CD4-positive, CD25-positive, alpha-beta regulatory T cell (primary cell): ENCODE measurements around the gene NPEPPS. TPM values are rescaled to one million over a fixed set of nuclear protein-coding genes. Genes with fewer than 3 reads are reported as not detected.
A peak's percentile ranks its signal among the peaks of the same experiment; 100 is the strongest.
"Not testable (repeated sequence)": the region's sequence is repeated elsewhere in the genome, so short reads cannot be mapped to it uniquely, and the experiment has no call there.

Experiments
- ATAC-seq, 2 donors: fragments of 150-1000 bp; cut with Tn5 transposase; one replicate each; pipeline ENCODE4 v1.10.0; 2021; ENCODE audit warnings: low read depth in 2 of 2, moderate number of reproducible peaks in 2 of 2, moderate library complexity in 1 of 2
- DNase-seq, 3 donors: peaks; one replicate each; pipeline versions ENCODE4 v3.0.0 to v3.0.0-alpha.2; 2012 to 2022; ENCODE audit warnings: mixed read lengths in 1 of 3
- H3K27ac ChIP-seq: one replicate; pipeline ENCODE4 v1.7.0; 2013; ENCODE audit warnings: mild to moderate bottlenecking, low read length; ENCODE audit not compliant: insufficient read depth, poor library complexity, severe bottlenecking
- H3K27me3 ChIP-seq: one replicate; pipeline ENCODE4 v1.7.0; 2013; ENCODE audit warnings: low read length; ENCODE audit not compliant: control insufficient read depth, insufficient read depth
- H3K36me3 ChIP-seq: one replicate; pipeline ENCODE4 v1.7.0; 2013; ENCODE audit warnings: mild to moderate bottlenecking, low read length, moderate library complexity; ENCODE audit not compliant: control insufficient read depth, insufficient read depth
- H3K4me1 ChIP-seq: 2 replicates; pipeline ENCODE4 v1.7.0; 2013; ENCODE audit warnings: mild to moderate bottlenecking, low read length; ENCODE audit not compliant: insufficient read depth, control insufficient read depth, poor library complexity, severe bottlenecking
- H3K4me3 ChIP-seq: one replicate; pipeline ENCODE4 v1.7.0; 2013; ENCODE audit warnings: low read depth, mild to moderate bottlenecking, low read length, moderate library complexity
- H3K9me3 ChIP-seq, 2 experiments: 1 replicate in 1 of 2; 2 replicates in 1 of 2; pipeline ENCODE4 v1.7.0; 2013; ENCODE audit warnings: low read length in 2 of 2, mild to moderate bottlenecking in 1 of 2, moderate library complexity in 1 of 2; ENCODE audit not compliant: control insufficient read depth in 2 of 2
- H3K27ac Mint-ChIP-seq, 3 donors: one replicate each; pipeline ENCODE4 v1.8.0; 2020 to 2022; ENCODE audit warnings: mild to moderate bottlenecking in 3 of 3, mixed read lengths in 3 of 3, moderate library complexity in 2 of 3
- H3K27me3 Mint-ChIP-seq: one replicate; pipeline ENCODE4 v1.8.0; 2022; ENCODE audit warnings: mild to moderate bottlenecking, mixed read lengths
- H3K36me3 Mint-ChIP-seq: one replicate; pipeline ENCODE4 v1.8.0; 2020; ENCODE audit warnings: mixed read lengths
- H3K4me1 Mint-ChIP-seq, 4 donors: one replicate each; pipeline ENCODE4 v1.8.0; 2020 to 2022; ENCODE audit warnings: mixed read lengths in 4 of 4, mild to moderate bottlenecking in 1 of 4
- H3K4me3 Mint-ChIP-seq, 4 donors: one replicate each; pipeline ENCODE4 v1.8.0; 2020 to 2022; ENCODE audit warnings: mild to moderate bottlenecking in 4 of 4, mixed read lengths in 4 of 4, moderate library complexity in 3 of 4
- H3K9me3 Mint-ChIP-seq, 7 donors: one replicate each; pipeline ENCODE4 v1.8.0; 2020 to 2022; ENCODE audit warnings: mixed read lengths in 7 of 7, mild to moderate bottlenecking in 3 of 7, moderate library complexity in 2 of 7
- polyA plus RNA-seq, 4 donors: library from polyadenylated mRNA; unstranded; fragments of 300-500 nt; fragmentation: Illumina TruSeq; gene quantifications; one replicate each; pipeline ENCODE4 v1.2.3, GENCODE V29; 2021
- total RNA-seq: library from RNA; stranded (reverse); gene quantifications from one replicate; pipeline ENCODE4 v1.2.3, GENCODE V29; 2022

The NPEPPS gene
- total and polyA plus RNA-seq, 5 donors from 2014 or later, result 40.6 to 118 (median 42.1) TPM

DNA sequence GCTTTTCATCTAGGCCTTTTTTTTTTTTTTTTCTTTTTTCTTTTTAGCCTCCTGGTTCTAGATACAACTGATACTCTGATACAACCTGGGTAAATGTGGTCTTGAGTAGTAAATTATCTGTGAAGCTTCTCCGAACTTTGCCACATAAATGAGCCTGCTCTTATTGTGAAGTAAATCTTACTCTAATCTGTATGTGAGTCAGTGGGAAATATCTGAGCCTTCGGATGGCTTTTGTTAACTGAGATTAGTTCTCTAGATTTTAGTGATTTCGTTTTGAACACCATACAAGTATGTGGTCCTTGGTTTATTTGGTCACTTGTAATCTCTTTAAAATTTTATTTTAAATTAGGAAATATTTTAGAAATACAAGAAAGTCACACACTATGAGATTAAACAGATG is 8.2 kb downstream of the NPEPPS start:
- H3K27ac ChIP-seq, H3K9me3 ChIP-seq, H3K4me1 ChIP-seq, H3K27me3 ChIP-seq, H3K9me3 Mint-ChIP-seq, ATAC-seq, H3K4me3 Mint-ChIP-seq, DNase-seq, H3K36me3 ChIP-seq, H3K27me3 Mint-ChIP-seq, H3K36me3 Mint-ChIP-seq, H3K27ac Mint-ChIP-seq, H3K4me3 ChIP-seq: not testable (repeated sequence)
- H3K4me1 Mint-ChIP-seq, result peaks cover 0 to 16% (median 6%) of the 10 kb centered on the region in 4 donors

DNA sequence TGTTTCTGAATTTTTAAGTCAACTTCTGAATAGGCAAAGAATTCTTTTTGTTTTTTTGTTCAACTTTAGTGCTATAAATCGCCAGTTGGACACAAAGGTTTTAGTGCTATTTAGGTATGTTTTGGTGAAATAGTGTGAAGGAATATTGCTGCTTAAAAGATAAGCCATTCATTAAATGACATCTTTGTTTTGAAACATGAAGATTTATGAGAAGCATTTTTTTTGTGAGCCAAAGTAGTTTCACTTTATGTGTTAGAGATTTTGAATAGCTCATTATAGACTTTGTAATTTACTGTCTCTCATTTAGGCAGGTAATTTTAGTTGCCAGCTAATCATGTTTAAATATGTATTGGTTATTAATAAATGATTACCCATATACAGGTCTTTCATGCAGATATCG is 10.8 kb downstream of the NPEPPS start:
- ATAC-seq, H3K27ac Mint-ChIP-seq: not testable (repeated sequence)

DNA sequence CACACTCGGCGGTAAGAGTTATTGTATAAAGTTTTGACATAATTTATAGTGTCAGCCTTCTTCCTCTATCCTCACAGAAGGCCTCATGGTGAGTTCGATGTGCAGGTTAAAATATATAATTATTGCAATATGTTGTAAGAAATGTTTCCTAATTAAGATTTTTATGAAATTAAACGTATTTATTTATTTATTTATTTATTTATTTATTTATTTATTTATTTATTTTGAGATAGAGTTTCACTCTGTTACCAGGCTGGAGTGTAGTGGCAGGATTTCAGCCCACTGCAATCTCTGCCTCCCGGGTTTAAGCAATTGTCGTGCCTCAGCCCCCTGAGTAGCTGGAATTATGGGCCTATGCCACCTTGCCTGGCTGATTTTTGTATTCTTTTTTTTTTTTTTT is 13.4 kb downstream of the NPEPPS start:
- not testable (repeated sequence) for H3K4me3 Mint-ChIP-seq, H3K36me3 Mint-ChIP-seq, H3K27ac Mint-ChIP-seq

More for the DNA sequence above, 10.8 kb downstream of the NPEPPS start:
- H3K4me3 ChIP-seq, H3K27me3 Mint-ChIP-seq, DNase-seq, H3K27ac ChIP-seq, H3K9me3 ChIP-seq, H3K4me1 ChIP-seq, H3K36me3 ChIP-seq, H3K36me3 Mint-ChIP-seq, H3K9me3 Mint-ChIP-seq, H3K27me3 ChIP-seq: not testable (repeated sequence)
- Mint-ChIP-seq H3K4me3 (peak overlapping the region in 1 of 4 donors; percentile 69), H3K4me1 (peaks cover 0 to 18% (median 4%) of the 10 kb centered on the region in 4 donors)

DNA sequence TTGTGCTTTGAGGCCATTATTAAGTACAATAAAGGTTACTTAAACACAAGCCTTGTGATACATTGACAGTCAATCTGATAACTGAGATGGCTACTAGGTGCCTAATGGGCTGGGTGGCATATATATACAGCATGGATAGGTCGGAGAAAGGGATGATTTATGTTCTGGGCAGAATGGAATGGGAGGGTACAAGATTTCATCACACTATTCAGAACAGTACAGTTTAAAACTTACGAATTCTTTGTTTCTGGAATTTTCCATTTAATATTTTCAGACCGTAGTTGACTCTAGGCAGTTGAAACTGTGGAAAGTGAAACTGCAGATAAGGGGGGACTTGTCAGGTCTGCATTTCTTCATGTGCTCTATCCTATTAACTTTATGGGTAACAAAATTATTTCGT is 23.8 kb downstream of the NPEPPS start:
- not testable (repeated sequence) for H3K36me3 Mint-ChIP-seq, DNase-seq, H3K9me3 Mint-ChIP-seq, H3K4me1 Mint-ChIP-seq, H3K4me1 ChIP-seq, H3K27me3 Mint-ChIP-seq, H3K4me3 Mint-ChIP-seq, H3K36me3 ChIP-seq, H3K27ac ChIP-seq, ATAC-seq, H3K27me3 ChIP-seq, H3K4me3 ChIP-seq, H3K9me3 ChIP-seq
- H3K27ac Mint-ChIP-seq, result peak overlapping the region in 1 of 3 donors; percentile 71

More for the DNA sequence above, 13.4 kb downstream of the NPEPPS start:
- H3K27me3 ChIP-seq, H3K9me3 Mint-ChIP-seq, H3K27ac ChIP-seq, H3K36me3 ChIP-seq, H3K27me3 Mint-ChIP-seq, ATAC-seq, H3K4me1 ChIP-seq, H3K9me3 ChIP-seq, H3K4me3 ChIP-seq, DNase-seq: not testable (repeated sequence)
- peaks cover 0 to 13% (median 0%) of the 10 kb centered on the region in 4 donors for H3K4me1 Mint-ChIP-seq

DNA sequence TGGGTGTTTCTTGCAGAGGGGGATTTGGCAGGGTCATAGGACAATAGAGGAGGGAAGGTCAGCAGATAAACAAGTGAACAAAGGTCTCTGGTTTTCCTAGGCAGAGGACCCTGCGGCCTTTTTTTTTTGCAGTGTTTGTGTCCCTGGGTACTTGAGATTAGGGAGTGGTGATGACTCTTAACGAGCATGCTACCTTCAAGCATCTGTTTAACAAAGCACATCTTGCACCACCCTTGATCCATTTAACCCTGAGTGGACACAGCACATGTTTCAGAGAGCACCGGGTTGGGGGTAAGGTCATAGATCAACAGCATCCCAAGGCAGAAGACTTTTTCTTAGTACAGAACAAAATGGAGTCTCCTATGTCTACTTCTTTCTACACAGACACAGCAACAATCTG is 25.2 kb downstream of the NPEPPS start:
- not testable (repeated sequence) for H3K36me3 ChIP-seq, H3K27me3 ChIP-seq, H3K36me3 Mint-ChIP-seq, H3K27ac ChIP-seq, H3K4me1 ChIP-seq, H3K4me3 ChIP-seq, H3K27ac Mint-ChIP-seq, DNase-seq, H3K27me3 Mint-ChIP-seq, H3K9me3 Mint-ChIP-seq, H3K4me3 Mint-ChIP-seq, H3K9me3 ChIP-seq, ATAC-seq
- H3K4me1 Mint-ChIP-seq, result peaks cover 0 to 18% (median 13%) of the 10 kb centered on the region in 4 donors

DNA sequence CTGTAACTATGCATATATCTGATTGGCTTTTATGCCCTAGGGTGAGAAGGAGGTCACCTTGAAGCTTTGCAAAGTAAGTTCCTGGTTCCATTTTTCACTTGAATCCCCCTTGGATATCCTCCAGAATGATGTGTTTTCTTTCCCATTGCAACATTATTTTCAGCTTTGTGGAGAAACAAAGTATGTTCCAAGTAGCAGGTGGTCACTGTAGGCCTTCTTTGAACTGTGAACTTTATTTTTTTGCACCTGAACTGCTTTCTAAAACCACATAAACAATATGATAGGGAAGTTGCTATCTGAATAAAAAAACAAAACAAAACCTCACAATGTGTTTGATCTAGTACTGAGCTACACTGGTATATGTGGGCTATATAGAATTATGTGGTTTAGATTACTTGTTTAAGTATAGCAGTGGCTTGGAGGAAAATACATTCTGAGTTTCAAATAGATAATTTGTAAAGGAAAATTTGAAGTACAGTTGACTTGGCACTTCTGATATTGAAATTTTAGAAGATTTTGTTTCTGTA is 29.7 kb downstream of the NPEPPS start:
- not testable (repeated sequence) for H3K27ac Mint-ChIP-seq, DNase-seq

DNA sequence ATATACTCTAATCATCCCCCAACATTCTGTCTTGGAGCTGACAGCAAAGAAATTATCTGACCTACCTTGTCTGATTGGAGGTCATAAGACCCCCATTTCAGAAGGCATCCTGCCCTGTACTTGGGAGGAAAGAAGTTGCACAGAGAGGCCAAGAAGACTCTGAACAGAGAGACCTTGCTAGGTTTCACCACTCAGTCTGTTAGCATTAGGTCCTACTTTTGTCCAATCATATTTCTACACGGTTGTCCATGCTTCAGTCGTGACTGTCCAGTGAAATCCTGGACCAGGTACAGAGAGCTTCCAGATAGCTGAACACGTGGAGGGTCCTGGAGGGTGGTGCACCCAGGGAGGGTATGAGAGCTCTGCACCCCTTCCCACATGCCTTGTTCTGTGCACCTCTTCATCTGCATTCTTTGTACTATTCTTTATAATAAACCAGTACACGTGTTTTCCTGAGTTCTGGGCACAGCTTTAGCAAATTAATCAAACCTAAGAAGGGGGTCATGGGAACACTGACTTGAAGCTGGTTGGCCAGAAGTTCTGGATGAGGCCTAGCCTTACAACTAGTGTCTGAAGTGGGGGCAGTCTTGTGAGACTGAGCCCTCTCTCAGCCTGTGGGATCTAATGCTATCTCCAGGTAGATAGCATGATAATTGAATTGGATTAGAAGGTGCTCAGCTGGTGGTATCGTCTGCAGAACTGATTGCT is 30.9 kb downstream of the NPEPPS start:
- not testable (repeated sequence) for H3K4me1 ChIP-seq, H3K27ac ChIP-seq, H3K27me3 ChIP-seq, H3K9me3 Mint-ChIP-seq, H3K9me3 ChIP-seq, H3K4me3 Mint-ChIP-seq, H3K27me3 Mint-ChIP-seq, H3K36me3 ChIP-seq, H3K36me3 Mint-ChIP-seq, H3K4me3 ChIP-seq, DNase-seq, ATAC-seq
- Mint-ChIP-seq H3K4me1 (peaks cover 0 to 25% (median 14%) of the 10 kb centered on the region in 4 donors), H3K27ac (peak overlapping the region; percentile 58 to 87 (median 81))

More for the DNA sequence above, 29.7 kb downstream of the NPEPPS start:
- not testable (repeated sequence) for H3K36me3 Mint-ChIP-seq, H3K36me3 ChIP-seq, H3K4me1 ChIP-seq, H3K9me3 ChIP-seq, H3K4me3 ChIP-seq, H3K27me3 ChIP-seq, H3K27me3 Mint-ChIP-seq, H3K27ac ChIP-seq, H3K4me3 Mint-ChIP-seq, ATAC-seq, H3K9me3 Mint-ChIP-seq
- peaks cover 0 to 24% (median 14%) of the 10 kb centered on the region in 4 donors for H3K4me1 Mint-ChIP-seq

DNA sequence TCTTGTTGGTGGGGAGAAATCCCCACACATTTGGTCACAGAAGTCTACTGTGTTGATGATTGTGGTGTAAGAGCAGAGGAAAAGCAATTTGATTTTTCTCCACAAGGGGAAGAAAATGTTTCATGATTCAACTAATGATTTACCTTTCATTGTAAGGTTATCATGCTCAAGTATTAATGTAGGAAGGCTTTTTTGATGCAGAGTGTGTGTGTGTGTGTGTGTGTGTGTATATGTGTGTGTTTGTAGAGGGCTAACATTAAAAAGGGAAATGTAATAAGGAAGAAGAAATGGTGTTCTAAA is 31.4 kb downstream of the NPEPPS start:
- H3K27me3 Mint-ChIP-seq, H3K27ac ChIP-seq, H3K4me1 ChIP-seq, H3K9me3 Mint-ChIP-seq, ATAC-seq, H3K4me3 ChIP-seq, DNase-seq, H3K9me3 ChIP-seq, H3K36me3 Mint-ChIP-seq, H3K27me3 ChIP-seq, H3K4me3 Mint-ChIP-seq, H3K36me3 ChIP-seq: not testable (repeated sequence)
- peak overlapping the region in 1 of 3 donors; percentile 81 for H3K27ac Mint-ChIP-seq
- peaks cover 0 to 29% (median 18%) of the 10 kb centered on the region in 4 donors for H3K4me1 Mint-ChIP-seq
